ENCODE data around the gene TBC1D4.

GRCh38 chr13:75398072-75398471 lies 83.9 kb downstream of the TBC1D4 start:
- TF ChIP-seq SIN3A (IDR thresholded peaks at IDR 0.05; ENCODE audit: borderline replicate concordance, insufficient read depth, low read depth, low read length), result no peak
- TF ChIP-seq CTCF (IDR thresholded peaks at IDR 0.05), result no peak

All from Panc1 (cell line).